CD14-positive monocyte (primary cell): Measurements from ENCODE around the gene ASB6. TPM values are rescaled to one million over a fixed set of nuclear protein-coding genes. Genes with fewer than 3 reads are reported as not detected.
"Not testable (repeated sequence)": the region's sequence is repeated elsewhere in the genome, so short reads cannot be mapped to it uniquely, and the experiment has no call there.

ENCODE experiments used
- DNase-seq, 3 donors: peaks; one replicate each; pipeline ENCODE4 v3.0.0-alpha.2; 2011 to 2022
- H2AFZ ChIP-seq: 2 replicates; pipeline ENCODE4 v1.6.0; 2012; ENCODE audit warnings: mild to moderate bottlenecking, low read depth, low read length, inconsistent platforms; ENCODE audit not compliant: insufficient read depth, poor library complexity, severe bottlenecking
- H3K27ac ChIP-seq, 2 donors: 1 replicate in 1 of 2; 2 replicates in 1 of 2; pipeline ENCODE4 v1.5.1; 2012 to 2013; ENCODE audit warnings: low read length in 2 of 2, control low read depth in 1 of 2, inconsistent platforms in 1 of 2, low read depth in 1 of 2, mild to moderate bottlenecking in 1 of 2
- H3K27me3 ChIP-seq, 2 donors: one replicate each; pipeline versions ENCODE4 v1.6.0 to v1.6.1; 2011 to 2013; ENCODE audit warnings: low read length in 2 of 2; ENCODE audit not compliant: control insufficient read depth in 2 of 2, insufficient read depth in 2 of 2
- H3K36me3 ChIP-seq, 2 donors: replicated peaks in 1 of 2; 1 replicate in 1 of 2; 2 replicates in 1 of 2; pipeline versions ENCODE4 v1.5.1 to v1.6.1; 2012 to 2013; ENCODE audit warnings: low read length in 2 of 2, control low read depth in 1 of 2, inconsistent platforms in 1 of 2, mild to moderate bottlenecking in 1 of 2; ENCODE audit not compliant: insufficient read depth in 2 of 2, control insufficient read depth in 1 of 2
- H3K4me1 ChIP-seq, 2 donors: 1 replicate in 1 of 2; 2 replicates in 1 of 2; pipeline versions ENCODE4 v1.5.1 to v1.6.1; 2012 to 2013; ENCODE audit warnings: low read length in 2 of 2, control low read depth in 1 of 2, inconsistent platforms in 1 of 2, mild to moderate bottlenecking in 1 of 2, moderate library complexity in 1 of 2; ENCODE audit not compliant: insufficient read depth in 2 of 2, control insufficient read depth in 1 of 2
- H3K4me2 ChIP-seq: replicated peaks from 2 replicates; pipeline ENCODE3; 2012; ENCODE audit warnings: low read length, moderate library complexity, mild to moderate bottlenecking; ENCODE audit not compliant: poor library complexity, severe bottlenecking; ENCODE audit errors: extremely low read depth
- H3K4me3 ChIP-seq, 3 experiments: fragments of 200-600 bp in 1 of 3; sonication (generic) in 1 of 3; replicated peaks in 1 of 3; 1 replicate in 2 of 3; 2 replicates in 1 of 3; pipeline ENCODE4 v1.5.1; 2011 to 2013; ENCODE audit warnings: low read length in 3 of 3, mild to moderate bottlenecking in 3 of 3, control low read depth in 2 of 3, low read depth in 2 of 3, inconsistent platforms in 1 of 3, moderate library complexity in 1 of 3
- H3K79me2 ChIP-seq: 2 replicates; pipeline ENCODE4 v1.6.0; 2012; ENCODE audit warnings: mild to moderate bottlenecking, control low read depth, inconsistent platforms, low read length, moderate library complexity; ENCODE audit not compliant: insufficient read depth
- H3K9ac ChIP-seq: 2 replicates; pipeline ENCODE4 v1.6.0; 2017; ENCODE audit warnings: low read length, mild to moderate bottlenecking; ENCODE audit not compliant: insufficient read depth, poor library complexity, severe bottlenecking
- H3K9me3 ChIP-seq, 2 donors: replicated peaks in 1 of 2; 1 replicate in 1 of 2; 2 replicates in 1 of 2; pipeline versions ENCODE4 v1.5.1 to v1.6.1; 2012 to 2013; ENCODE audit warnings: low read length in 2 of 2, control low read depth in 1 of 2; ENCODE audit not compliant: control insufficient read depth in 1 of 2, insufficient read depth in 1 of 2
- H4K20me1 ChIP-seq: 2 replicates; pipeline ENCODE4 v1.6.0; 2012; ENCODE audit warnings: mild to moderate bottlenecking, low read length, control low read depth, moderate library complexity; ENCODE audit not compliant: insufficient read depth
- H3K27ac Mint-ChIP-seq, 7 donors: one replicate each; pipeline ENCODE4 v1.8.0; 2020; ENCODE audit warnings: mild to moderate bottlenecking in 7 of 7, mixed read lengths in 7 of 7, moderate library complexity in 6 of 7, inconsistent platforms in 2 of 7
- H3K27me3 Mint-ChIP-seq, 3 donors: one replicate each; pipeline ENCODE4 v1.8.0; 2021 to 2022; ENCODE audit warnings: low read depth in 3 of 3, mild to moderate bottlenecking in 3 of 3, mixed read lengths in 3 of 3, moderate library complexity in 3 of 3, inconsistent platforms in 1 of 3
- H3K36me3 Mint-ChIP-seq, 2 donors: one replicate each; pipeline ENCODE4 v1.8.0; 2020; ENCODE audit warnings: mixed read lengths in 2 of 2, inconsistent platforms in 1 of 2, mild to moderate bottlenecking in 1 of 2
- H3K4me1 Mint-ChIP-seq: one replicate; pipeline ENCODE4 v1.8.0; 2020; ENCODE audit warnings: mild to moderate bottlenecking, mixed read lengths
- H3K4me3 Mint-ChIP-seq, 2 donors: one replicate each; pipeline ENCODE4 v1.8.0; 2020; ENCODE audit warnings: mild to moderate bottlenecking in 2 of 2, mixed read lengths in 2 of 2, moderate library complexity in 1 of 2
- H3K9me3 Mint-ChIP-seq, 7 donors: one replicate each; pipeline ENCODE4 v1.8.0; 2020 to 2022; ENCODE audit warnings: mixed read lengths in 7 of 7, mild to moderate bottlenecking in 6 of 7, moderate library complexity in 6 of 7, inconsistent platforms in 2 of 7
- WGBS: methylation state at CpG from one replicate; pipeline ENCODE4 v1.1.5; 2013; ENCODE audit warnings: missing lambda C conversion rate; ENCODE audit not compliant: insufficient coverage; 5-methylcytosine and 5-hydroxymethylcytosine counted together
- intact Hi-C, 2 donors: fragments of 100-400 bp; cut with micrococcal nuclease; formaldehyde crosslinking; loops; one replicate each; pipeline versions ENCODE4 v1.15.0 to v1.15.1; 2023
- polyA plus RNA-seq, 3 donors: library from polyadenylated mRNA; depleted of rRNA in 1 of 3; unstranded in 2 of 3; stranded (reverse) in 1 of 3; fragments of 300-500 nt in 2 of 3; fragments of >200 nt in 1 of 3; fragmentation: Illumina TruSeq in 2 of 3; gene quantifications; 1 replicate in 2 of 3; 2 replicates in 1 of 3; pipeline ENCODE4 v1.2.3, GENCODE V29; 2012 to 2021
- TF ChIP-seq, protein P1 (sequence below): fragments of 200-600 bp; IDR thresholded peaks from one replicate; pipeline ENCODE4 v1.8.0; 2022; ENCODE audit warnings: antibody characterized with exemption, mild to moderate bottlenecking

Gene ASB6
- polyA plus RNA-seq, 3 donors = 8.1 to 21.1 (median 10.1) TPM

DNA sequence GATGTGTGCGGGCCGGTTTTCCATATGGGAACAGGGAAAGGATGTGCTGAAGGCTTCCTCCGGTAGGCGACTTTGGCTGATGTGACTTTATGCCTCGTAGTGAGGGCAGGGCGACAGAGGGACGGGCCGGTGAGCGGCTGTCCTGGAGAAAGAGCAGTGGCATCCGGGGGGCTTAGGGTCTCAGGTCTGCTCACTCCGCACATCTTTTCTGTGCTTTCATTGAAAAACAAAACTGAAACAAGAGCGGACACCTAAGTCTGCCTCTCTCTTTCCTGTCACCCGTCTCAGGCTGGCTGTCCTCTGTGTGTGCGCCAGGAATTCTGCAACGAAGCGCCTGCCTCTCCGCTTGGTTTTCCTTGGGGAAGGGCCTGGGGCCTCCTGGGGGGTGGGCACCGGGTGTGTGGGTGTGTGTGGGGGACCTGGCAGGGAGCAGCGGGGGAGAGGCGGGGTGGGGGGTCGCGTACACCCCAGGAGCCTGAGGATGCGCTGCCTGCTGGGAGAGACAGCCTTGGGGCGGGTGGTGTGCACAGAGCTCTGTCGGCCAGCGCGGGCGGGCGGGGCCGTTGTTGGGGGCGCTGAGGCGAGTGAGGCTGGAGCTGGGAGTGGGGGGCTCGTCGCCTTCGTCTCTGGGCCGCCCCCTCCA is 22.9 kb upstream of the ASB6 start:
- TF ChIP-seq, protein P1, sequence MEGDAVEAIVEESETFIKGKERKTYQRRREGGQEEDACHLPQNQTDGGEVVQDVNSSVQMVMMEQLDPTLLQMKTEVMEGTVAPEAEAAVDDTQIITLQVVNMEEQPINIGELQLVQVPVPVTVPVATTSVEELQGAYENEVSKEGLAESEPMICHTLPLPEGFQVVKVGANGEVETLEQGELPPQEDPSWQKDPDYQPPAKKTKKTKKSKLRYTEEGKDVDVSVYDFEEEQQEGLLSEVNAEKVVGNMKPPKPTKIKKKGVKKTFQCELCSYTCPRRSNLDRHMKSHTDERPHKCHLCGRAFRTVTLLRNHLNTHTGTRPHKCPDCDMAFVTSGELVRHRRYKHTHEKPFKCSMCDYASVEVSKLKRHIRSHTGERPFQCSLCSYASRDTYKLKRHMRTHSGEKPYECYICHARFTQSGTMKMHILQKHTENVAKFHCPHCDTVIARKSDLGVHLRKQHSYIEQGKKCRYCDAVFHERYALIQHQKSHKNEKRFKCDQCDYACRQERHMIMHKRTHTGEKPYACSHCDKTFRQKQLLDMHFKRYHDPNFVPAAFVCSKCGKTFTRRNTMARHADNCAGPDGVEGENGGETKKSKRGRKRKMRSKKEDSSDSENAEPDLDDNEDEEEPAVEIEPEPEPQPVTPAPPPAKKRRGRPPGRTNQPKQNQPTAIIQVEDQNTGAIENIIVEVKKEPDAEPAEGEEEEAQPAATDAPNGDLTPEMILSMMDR = no peak
- peaks cover 11 to 46% of the 10 kb centered on the region in 2 donors for H3K27me3 ChIP-seq

DNA sequence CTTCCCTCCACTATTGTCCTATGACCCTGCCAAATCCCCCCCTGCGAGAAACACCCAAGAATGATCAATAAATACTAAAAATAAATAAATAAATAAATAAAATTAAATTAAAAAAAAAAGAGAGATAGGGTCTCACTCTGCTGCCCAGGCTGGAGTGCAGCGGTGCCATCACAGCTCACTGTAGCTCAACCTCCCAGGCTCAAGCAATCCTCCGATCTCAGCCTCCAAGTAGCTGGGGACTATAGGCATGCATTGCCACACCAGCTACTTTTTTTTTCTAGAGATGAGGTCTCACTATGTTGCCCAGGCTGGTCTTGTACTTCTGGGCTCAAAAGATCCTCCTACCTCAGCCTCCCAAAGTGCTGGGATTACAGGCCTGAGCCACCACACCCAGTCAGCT is 20.3 kb upstream of the ASB6 start:
- H3K79me2 ChIP-seq, H3K4me3 ChIP-seq, H4K20me1 ChIP-seq, H3K9me3 ChIP-seq, DNase-seq, H3K4me3 Mint-ChIP-seq, H3K36me3 ChIP-seq, H3K4me1 ChIP-seq, H3K4me1 Mint-ChIP-seq, H2AFZ ChIP-seq, intact Hi-C loops, H3K9me3 Mint-ChIP-seq, H3K27ac Mint-ChIP-seq, H3K27ac ChIP-seq, H3K9ac ChIP-seq, H3K36me3 Mint-ChIP-seq, H3K4me2 ChIP-seq: not testable (repeated sequence)
- H3K27me3 ChIP-seq = peaks cover 11 to 43% of the 10 kb centered on the region in 2 donors
- H3K27me3 Mint-ChIP-seq = peaks cover 46 to 68% (median 48%) of the 10 kb centered on the region in 3 donors
- WGBS = 70% methylated on average over 2 of the region's 3 CpGs

More for the DNA sequence above, 22.9 kb upstream of the ASB6 start:
- H3K36me3 ChIP-seq = no peaks in the 10 kb centered on the region
- DNase-seq = no peak
- H3K4me1 Mint-ChIP-seq = peaks cover 8% of the 10 kb centered on the region
- peak overlapping the region in 1 of 3 experiments; percentile 51 for H3K4me3 ChIP-seq
- peaks cover 0 to 5% of the 10 kb centered on the region in 2 donors for H3K4me1 ChIP-seq
- no peaks in the 10 kb centered on the region for H4K20me1 ChIP-seq
- no peaks in the 10 kb centered on the region for H3K79me2 ChIP-seq
- H3K27me3 Mint-ChIP-seq = peaks cover 53 to 84% (median 66%) of the 10 kb centered on the region in 3 donors
- peak overlapping the region; percentile 61 for H2AFZ ChIP-seq
- no peaks in the 10 kb centered on the region for H3K9me3 ChIP-seq
- peak overlapping the region; percentile 52 to 85 for H3K4me3 Mint-ChIP-seq
- intact Hi-C loops = no loop called here
- peak overlapping the region; percentile 58 for H3K4me2 ChIP-seq
- H3K9ac ChIP-seq = peak overlapping the region; percentile 8
- H3K36me3 Mint-ChIP-seq = no peaks in the 10 kb centered on the region
- H3K9me3 Mint-ChIP-seq = peaks cover 0 to 15% (median 2%) of the 10 kb centered on the region in 7 donors
- H3K27ac Mint-ChIP-seq = no peak overlapping the region
- 24% methylated on average over 18 of the region's 36 CpGs for WGBS
- no peak overlapping the region for H3K27ac ChIP-seq
